Suppressor macrophage (primary cell): ENCODE measurements around the gene IYD.

Experiments used
- DNase-seq, 4 experiments: peaks; one replicate each; pipeline ENCODE4 v3.0.0-alpha.2; 2020 to 2022
- total RNA-seq, 17 experiments: gene quantifications; one replicate each; lab custom pipeline; 2026; ENCODE audit warnings: mixed read lengths in 6 of 17, inconsistent platforms in 3 of 17; lab: John Stamatoyannopoulos, UW

Gene IYD
- total RNA-seq, result 0 to 4.0 (median 0) reads per million in 17 experiments

- DNase-seq, result no peak
These were observed at the start of gene IYD for GRCh38 chr6:150368762-150369161. Gene IYD (plus strand): TSS chr6:150369012. CDS start chr6:150369032, 20 bp downstream.

GRCh38 chr6:150319924-150320323 lies 48.9 kb upstream of the IYD start:
- no peak for DNase-seq

- no peak for DNase-seq
These were observed 48.4 kb upstream of the IYD start for GRCh38 chr6:150320442-150320841.

GRCh38 chr6:150322466-150322871 lies 46.3 kb upstream of the IYD start:
- DNase-seq, result no peak

- DNase-seq, result no peak
These were observed 45.6 kb upstream of the IYD start for GRCh38 chr6:150323205-150323604.

GRCh38 chr6:150324044-150324443 lies 44.8 kb upstream of the IYD start:
- DNase-seq, result no peak

- no peak for DNase-seq
These were observed 43.6 kb upstream of the IYD start for GRCh38 chr6:150325066-150325772.

- peak in 2 of 4 experiments; percentile 6 to 23 for DNase-seq
These were observed 41.6 kb upstream of the IYD start for GRCh38 chr6:150327117-150327774.

- DNase-seq, result no peak
These were observed 39.9 kb upstream of the IYD start for GRCh38 chr6:150328744-150329405.

- no peak for DNase-seq
These were observed 37.5 kb upstream of the IYD start for GRCh38 chr6:150331344-150331743.

- DNase-seq, result no peak
These were observed 35.8 kb upstream of the IYD start for GRCh38 chr6:150332939-150333584.

GRCh38 chr6:150333585-150333941 lies 35.2 kb upstream of the IYD start:
- no peak for DNase-seq

- peak; percentile 68 to 76 (median 72) for DNase-seq
These were observed 33.7 kb upstream of the IYD start for GRCh38 chr6:150334790-150335783.

GRCh38 chr6:150336299-150336698 lies 32.5 kb upstream of the IYD start:
- no peak for DNase-seq

- no peak for DNase-seq
These were observed 32.1 kb upstream of the IYD start for GRCh38 chr6:150336708-150337107.

- DNase-seq, result no peak
These were observed 26.7 kb upstream of the IYD start for GRCh38 chr6:150342126-150342525.

- peak in 1 of 4 experiments; percentile 6 for DNase-seq
These were observed 25.4 kb upstream of the IYD start for GRCh38 chr6:150343434-150343833.

- DNase-seq, result no peak
These were observed 23.0 kb upstream of the IYD start for GRCh38 chr6:150345781-150346180.

- DNase-seq, result no peak
These were observed 22.5 kb upstream of the IYD start for GRCh38 chr6:150346346-150346745.

- no peak for DNase-seq
These were observed 21.0 kb upstream of the IYD start for GRCh38 chr6:150347845-150348244.

- DNase-seq, result peak in 2 of 4 experiments; percentile 26 to 30
These were observed 19.3 kb upstream of the IYD start for GRCh38 chr6:150349546-150349945.
